ENCODE measurements around the gene RUVBL2.
A peak's percentile ranks its signal among the peaks of the same experiment; 100 is the strongest.
"Not testable (repeated sequence)": the region's sequence is repeated elsewhere in the genome, so short reads cannot be mapped to it uniquely, and the experiment has no call there.

RUVBL2 gene

GRCh38 chr19:49031642-49032301, 38.1 kb downstream of the RUVBL2 start, which contains the start of gene CGB2:
Gene CGB2 (plus strand): TSS chr19:49031890. CDS start chr19:49032096, 206 bp downstream.
- peak within 1 kb of the TSS; percentile 75 to 82 for H3K4me3 Mint-ChIP-seq
- peak within 1 kb of the TSS; percentile 88 to 100 for H3K27ac Mint-ChIP-seq
- not testable (repeated sequence) for H3K27me3 Mint-ChIP-seq, H3K9me3 Mint-ChIP-seq
- ATAC-seq (peak; percentile 97), DNase-seq (peak; percentile 88 to 91)
- peaks cover 10% of the 10 kb centered on the region for H3K4me1 Mint-ChIP-seq

- H3K27me3 Mint-ChIP-seq, H3K4me1 Mint-ChIP-seq, H3K4me3 Mint-ChIP-seq, H3K9me3 Mint-ChIP-seq: not testable (repeated sequence)
- H3K27ac Mint-ChIP-seq: peak within 1 kb of the TSS in 1 of 2 donors; percentile 82
- DNase-seq: peak; percentile 68 to 76
- peak; percentile 75 for ATAC-seq
Observed at GRCh38 chr19:49036815-49037214, 43.1 kb downstream of the RUVBL2 start, which contains the start of gene CGB1. Gene CGB1 (minus strand): TSS chr19:49036895. CDS start chr19:49036711, 184 bp downstream.

- H3K27me3 Mint-ChIP-seq, ATAC-seq, H3K27ac Mint-ChIP-seq, DNase-seq, H3K4me3 Mint-ChIP-seq, H3K4me1 Mint-ChIP-seq, H3K9me3 Mint-ChIP-seq: not testable (repeated sequence)
Observed at GRCh38 chr19:49038111-49038510, 44.4 kb downstream of the RUVBL2 start.

GRCh38 chr19:49038557-49039276, 45.0 kb downstream of the RUVBL2 start:
- ATAC-seq, H3K27me3 Mint-ChIP-seq, H3K27ac Mint-ChIP-seq, H3K9me3 Mint-ChIP-seq, H3K4me1 Mint-ChIP-seq, H3K4me3 Mint-ChIP-seq, DNase-seq: not testable (repeated sequence)

- not testable (repeated sequence) for H3K4me1 Mint-ChIP-seq, ATAC-seq, H3K4me3 Mint-ChIP-seq, H3K9me3 Mint-ChIP-seq, H3K27ac Mint-ChIP-seq, DNase-seq, H3K27me3 Mint-ChIP-seq
Observed at GRCh38 chr19:49039736-49040135, 46.0 kb downstream of the RUVBL2 start.

- DNase-seq (no peak), ATAC-seq (no peak)
- Mint-ChIP-seq H3K4me1 (no peaks in the 10 kb centered on the region), H3K9me3 (no peaks in the 10 kb centered on the region), H3K27me3 (no peaks in the 10 kb centered on the region), H3K4me3 (no peak overlapping the region), H3K27ac (no peak overlapping the region)
Observed at GRCh38 chr19:49042177-49042576, 48.5 kb downstream of the RUVBL2 start.

GRCh38 chr19:49042666-49043065, 49.0 kb downstream of the RUVBL2 start:
- not testable (repeated sequence) for H3K9me3 Mint-ChIP-seq, H3K4me3 Mint-ChIP-seq, H3K4me1 Mint-ChIP-seq, H3K27me3 Mint-ChIP-seq, DNase-seq, H3K27ac Mint-ChIP-seq, ATAC-seq

GRCh38 chr19:49043548-49043947, 49.9 kb downstream of the RUVBL2 start, which contains the start of gene CGB5:
Gene CGB5 (plus strand): TSS chr19:49043848. CDS start chr19:49044210, 362 bp downstream.
- H3K27ac Mint-ChIP-seq, H3K9me3 Mint-ChIP-seq, ATAC-seq, H3K27me3 Mint-ChIP-seq, DNase-seq, H3K4me1 Mint-ChIP-seq, H3K4me3 Mint-ChIP-seq: not testable (repeated sequence)

- H3K9me3 Mint-ChIP-seq: not testable (repeated sequence)
Observed at GRCh38 chr19:49049011-49049410, 55.3 kb downstream of the RUVBL2 start, which contains the start of gene CGB8. Gene CGB8 (minus strand): TSS chr19:49049111. CDS start chr19:49048739, 372 bp downstream.

GRCh38 chr19:49049834-49050233, 56.1 kb downstream of the RUVBL2 start:
- H3K9me3 Mint-ChIP-seq, H3K27ac Mint-ChIP-seq, H3K27me3 Mint-ChIP-seq, DNase-seq, H3K4me1 Mint-ChIP-seq, H3K4me3 Mint-ChIP-seq, ATAC-seq: not testable (repeated sequence)

More at GRCh38 chr19:49049011-49049410, 55.3 kb downstream of the RUVBL2 start, which contains the start of gene CGB8:
- not testable (repeated sequence) for H3K4me1 Mint-ChIP-seq, H3K27me3 Mint-ChIP-seq, H3K4me3 Mint-ChIP-seq, DNase-seq, H3K27ac Mint-ChIP-seq, ATAC-seq

- not testable (repeated sequence) for H3K27me3 Mint-ChIP-seq, H3K27ac Mint-ChIP-seq, H3K4me3 Mint-ChIP-seq, H3K4me1 Mint-ChIP-seq, H3K9me3 Mint-ChIP-seq, DNase-seq, ATAC-seq
Observed at GRCh38 chr19:49050376-49051033, 56.8 kb downstream of the RUVBL2 start.

GRCh38 chr19:49056101-49056901, 62.6 kb downstream of the RUVBL2 start:
- ATAC-seq: peak; percentile 80
- H3K27me3 Mint-ChIP-seq: peaks cover 66% of the 10 kb centered on the region
- peak; percentile 57 to 66 for DNase-seq

GRCh38 chr19:49056902-49057596, 63.4 kb downstream of the RUVBL2 start:
- Mint-ChIP-seq H3K4me1 (peaks cover 25% of the 10 kb centered on the region), H3K27me3 (peaks cover 73% of the 10 kb centered on the region), H3K4me3 (peak overlapping the region; percentile 78 to 85)
- not testable (repeated sequence) for ATAC-seq, H3K27ac Mint-ChIP-seq, DNase-seq, H3K9me3 Mint-ChIP-seq

More at GRCh38 chr19:49056101-49056901, 62.6 kb downstream of the RUVBL2 start:
- H3K27ac Mint-ChIP-seq: no peak overlapping the region
- no peaks in the 10 kb centered on the region for H3K9me3 Mint-ChIP-seq
- peak overlapping the region; percentile 78 to 85 for H3K4me3 Mint-ChIP-seq
- peaks cover 25% of the 10 kb centered on the region for H3K4me1 Mint-ChIP-seq

- ATAC-seq (no peak), DNase-seq (peak in 1 of 2 donors; percentile 23)
- peaks cover 25% of the 10 kb centered on the region for H3K4me1 Mint-ChIP-seq
- H3K4me3 Mint-ChIP-seq: peak within 1 kb of the TSS; percentile 78 to 85
- no peaks in the 10 kb centered on the region for H3K9me3 Mint-ChIP-seq
- H3K27me3 Mint-ChIP-seq: peaks cover 73% of the 10 kb centered on the region
- H3K27ac Mint-ChIP-seq: no peak within 1 kb of the TSS
Observed at GRCh38 chr19:49057636-49058234, 64.0 kb downstream of the RUVBL2 start, which contains the start of gene CGB7. Gene CGB7 (minus strand): TSS chr19:49057749. CDS start chr19:49055375, 2,374 bp downstream.
